Smooth muscle cell (in vitro differentiated cells): ENCODE data around the gene FAM151A. TPM values are rescaled to one million over a fixed set of nuclear protein-coding genes. Genes with fewer than 3 reads are reported as not detected.

ENCODE experiments used
- DNase-seq: peaks from one replicate; lab custom pipeline; 2025; ENCODE audit not compliant: unreplicated experiment; lab: John Stamatoyannopoulos, UW
- H2AFZ ChIP-seq: fragments of 200-600 bp; sonication (generic); 2 replicates; pipeline ENCODE4 v1.6.0; 2016; ENCODE audit warnings: antibody characterized with exemption, low read depth, mild to moderate bottlenecking
- H3F3A ChIP-seq: fragments of 200-600 bp; sonication (generic); 2 replicates; pipeline ENCODE4 v1.6.0; 2017; ENCODE audit warnings: antibody characterized with exemption, low read depth
- H3K27ac ChIP-seq: fragments of 200-600 bp; sonication (generic); 2 replicates; pipeline ENCODE4 v1.5.1; 2016; ENCODE audit warnings: low read depth, mild to moderate bottlenecking
- H3K27me3 ChIP-seq: fragments of 200-600 bp; sonication (generic); 2 replicates; pipeline ENCODE4 v1.6.1; 2016; ENCODE audit warnings: low read depth, mild to moderate bottlenecking
- H3K36me3 ChIP-seq: fragments of 200-600 bp; sonication (generic); 2 replicates; pipeline ENCODE4 v1.5.1; 2016; ENCODE audit warnings: low read depth
- H3K4me1 ChIP-seq: fragments of 200-600 bp; sonication (generic); 2 replicates; pipeline ENCODE4 v1.5.1; 2016; ENCODE audit warnings: low read depth
- H3K4me2 ChIP-seq: fragments of 200-600 bp; sonication (generic); 2 replicates; pipeline ENCODE4 v1.6.0; 2016; ENCODE audit warnings: mild to moderate bottlenecking
- H3K4me3 ChIP-seq: fragments of 200-600 bp; sonication (generic); 2 replicates; pipeline ENCODE4 v1.5.1; 2016; ENCODE audit warnings: mild to moderate bottlenecking
- H3K79me2 ChIP-seq: fragments of 200-600 bp; sonication (generic); 2 replicates; pipeline ENCODE4 v1.6.0; 2016; ENCODE audit warnings: low read depth, mild to moderate bottlenecking
- H3K9ac ChIP-seq: fragments of 200-600 bp; sonication (generic); 2 replicates; pipeline ENCODE4 v1.6.0; 2016; ENCODE audit warnings: low read depth
- H3K9me3 ChIP-seq: fragments of 200-600 bp; sonication (generic); replicated peaks from 2 replicates; pipeline ENCODE4 v1.5.1; 2016; ENCODE audit warnings: low read depth
- H4K20me1 ChIP-seq: fragments of 200-600 bp; sonication (generic); 2 replicates; pipeline ENCODE4 v1.6.0; 2016; ENCODE audit warnings: low read depth
- CTCF ChIP-seq: fragments of 200-600 bp; sonication (generic); IDR thresholded peaks from 2 replicates; pipeline ENCODE4 v1.5.1; 2017; ENCODE audit warnings: borderline replicate concordance, mild to moderate bottlenecking, antibody characterized with exemption; ENCODE audit not compliant: insufficient read depth, poor library complexity, severe bottlenecking
- WGBS: methylation state at CpG from one replicate; pipeline ENCODE4 v1.1.7; 2016; ENCODE audit warnings: low lambda C conversion rate; 5-methylcytosine and 5-hydroxymethylcytosine counted together
- polyA plus RNA-seq: library from polyadenylated mRNA; unstranded; fragments of >200 nt; fragmentation: Nextera tagmentation; extraction: Ambion mirVana; gene quantifications from 2 replicates; pipeline ENCODE4 v1.2.1, GENCODE V29; 2016
- total RNA-seq: library from RNA; depleted of rRNA; stranded (reverse); fragments of >200 nt; gene quantifications from 2 replicates; pipeline ENCODE4 v1.2.3, GENCODE V29; 2014

The FAM151A gene
- total and polyA plus RNA-seq, 2 experiments from 2014 or later, result not detected

GRCh38 chr1:54574158-54574778 lies 49.1 kb downstream of the FAM151A start:
- no peak overlapping the region for H3K4me2 ChIP-seq
- H3K27ac ChIP-seq, result no peak overlapping the region
- DNase-seq, result no peak
- WGBS, result 93% methylated on average over 12 of the region's 12 CpGs
- H3K4me1 ChIP-seq, result peaks cover 19% of the 10 kb centered on the region
- no peak overlapping the region for H2AFZ ChIP-seq
- H3K79me2 ChIP-seq, result no peaks in the 10 kb centered on the region
- no peak for TF ChIP-seq CTCF
- no peaks in the 10 kb centered on the region for H3K27me3 ChIP-seq
- no peaks in the 10 kb centered on the region for H3K36me3 ChIP-seq
- peaks cover 5% of the 10 kb centered on the region for H3F3A ChIP-seq
- H4K20me1 ChIP-seq, result no peaks in the 10 kb centered on the region
- no peak overlapping the region for H3K9ac ChIP-seq
- no peaks in the 10 kb centered on the region for H3K9me3 ChIP-seq
- no peak overlapping the region for H3K4me3 ChIP-seq

- Histone ChIP-seq H3K4me3 (no peak overlapping the region), H3K36me3 (no peaks in the 10 kb centered on the region), H4K20me1 (no peaks in the 10 kb centered on the region), H3K9me3 (no peaks in the 10 kb centered on the region), H3F3A (peaks cover 15% of the 10 kb centered on the region), H3K4me2 (no peak overlapping the region), H3K79me2 (no peaks in the 10 kb centered on the region), H3K4me1 (peaks cover 14% of the 10 kb centered on the region), H3K9ac (no peak overlapping the region), H3K27ac (no peak overlapping the region), H3K27me3 (no peaks in the 10 kb centered on the region), H2AFZ (no peak overlapping the region)
- WGBS, result 88% methylated on average over 3 of the region's 3 CpGs
- no peak for TF ChIP-seq CTCF
- no peak for DNase-seq
These were observed 50.8 kb downstream of the FAM151A start for GRCh38 chr1:54572542-54572850.

GRCh38 chr1:54571803-54572541 lies 51.4 kb downstream of the FAM151A start:
- H3K27ac ChIP-seq, result no peak overlapping the region
- TF ChIP-seq CTCF, result no peak
- H3K9ac ChIP-seq, result no peak overlapping the region
- H4K20me1 ChIP-seq, result no peaks in the 10 kb centered on the region
- H3K4me3 ChIP-seq, result no peak overlapping the region
- peaks cover 14% of the 10 kb centered on the region for H3K4me1 ChIP-seq
- no peak overlapping the region for H2AFZ ChIP-seq
- no peaks in the 10 kb centered on the region for H3K27me3 ChIP-seq
- no peak for DNase-seq
- WGBS, result 49% methylated on average over 8 of the region's 8 CpGs
- no peaks in the 10 kb centered on the region for H3K9me3 ChIP-seq
- H3K79me2 ChIP-seq, result no peaks in the 10 kb centered on the region
- no peak overlapping the region for H3K4me2 ChIP-seq
- H3F3A ChIP-seq, result peaks cover 15% of the 10 kb centered on the region
- H3K36me3 ChIP-seq, result no peaks in the 10 kb centered on the region

GRCh38 chr1:54571326-54571725 lies 52.0 kb downstream of the FAM151A start:
- Histone ChIP-seq H3K27ac (no peak overlapping the region), H3K4me3 (no peak overlapping the region), H3K4me1 (peaks cover 14% of the 10 kb centered on the region), H3K9ac (no peak overlapping the region), H3K36me3 (no peaks in the 10 kb centered on the region), H3K27me3 (no peaks in the 10 kb centered on the region), H3K9me3 (no peaks in the 10 kb centered on the region), H4K20me1 (no peaks in the 10 kb centered on the region), H2AFZ (no peak overlapping the region), H3K4me2 (no peak overlapping the region), H3F3A (peaks cover 15% of the 10 kb centered on the region), H3K79me2 (no peaks in the 10 kb centered on the region)
- 87% methylated on average over 3 of the region's 3 CpGs for WGBS
- no peak for DNase-seq
- no peak for TF ChIP-seq CTCF
